Measurements from ENCODE around the gene RAD51B.

The RAD51B gene

GRCh38 chr14:68341411-68342212 lies 522.0 kb downstream of the RAD51B start:
- Histone ChIP-seq H3K9me3 (replicated peaks in 1 of 11) (peaks cover 4 to 41% (median 28%) of the 10 kb centered on the region in 11 experiments; a peak in 20 of 22 replicates), H4K20me1 (no peaks in the 10 kb centered on the region), H3K4me2 (peak overlapping the region; percentile 15 to 78 (median 41)), H3K9ac (peak overlapping the region in 1 of 11 experiments; percentile 22; a peak in 1 of 22 replicates), H3K27me3 (no peaks in the 10 kb centered on the region), H3K36me3 (peaks cover 0 to 9% (median 0%) of the 10 kb centered on the region in 11 experiments; a peak in 3 of 22 replicates), H3K4me1 (peaks cover 41 to 76% (median 58%) of the 10 kb centered on the region in 10 experiments), H3K27ac (peak overlapping the region in 9 of 11 experiments; percentile 5 to 72 (median 53); a peak in 11 of 22 replicates), H3K4me3 (no peak overlapping the region)
- no peak for TF ChIP-seq Cebpa-rat (IDR thresholded peaks at IDR 0.05)

GRCh38 chr14:68342216-68342763 lies 522.7 kb downstream of the RAD51B start:
- Histone ChIP-seq H3K27ac (peak overlapping the region in 10 of 11 experiments; percentile 4 to 72 (median 40); a peak in 12 of 22 replicates), H3K9ac (peak overlapping the region in 2 of 11 experiments; percentile 20 to 22; a peak in 2 of 22 replicates), H4K20me1 (no peaks in the 10 kb centered on the region), H3K9me3 (replicated peaks in 1 of 11) (peaks cover 7 to 48% (median 35%) of the 10 kb centered on the region in 11 experiments; a peak in 20 of 22 replicates), H3K4me2 (peak overlapping the region; percentile 15 to 78 (median 41); a peak in 20 of 22 replicates), H3K4me3 (no peak overlapping the region), H3K36me3 (peaks cover 0 to 15% (median 0%) of the 10 kb centered on the region in 11 experiments; a peak in 4 of 22 replicates), H3K4me1 (peaks cover 35 to 76% (median 57%) of the 10 kb centered on the region in 10 experiments), H3K27me3 (no peaks in the 10 kb centered on the region)
- TF ChIP-seq Cebpa-rat (IDR thresholded peaks at IDR 0.05) = no peak

GRCh38 chr14:68343534-68344118 lies 524.0 kb downstream of the RAD51B start:
- Histone ChIP-seq H3K27ac (no peak overlapping the region), H3K4me3 (no peak overlapping the region), H3K9me3 (replicated peaks in 1 of 11) (peaks cover 7 to 53% (median 41%) of the 10 kb centered on the region in 11 experiments; a peak in 20 of 22 replicates), H3K4me2 (peak overlapping the region in 2 of 11 experiments; percentile 40 to 78; a peak in 4 of 22 replicates), H3K4me1 (peaks cover 25 to 72% (median 50%) of the 10 kb centered on the region in 10 experiments), H4K20me1 (no peaks in the 10 kb centered on the region), H3K36me3 (peaks cover 0 to 18% (median 0%) of the 10 kb centered on the region in 11 experiments; a peak in 4 of 22 replicates), H3K9ac (no peak overlapping the region), H3K27me3 (no peaks in the 10 kb centered on the region)
- TF ChIP-seq Cebpa-rat (IDR thresholded peaks at IDR 0.05) = no peak

GRCh38 chr14:68345738-68346137 lies 526.2 kb downstream of the RAD51B start:
- Histone ChIP-seq H3K36me3 (peaks cover 0 to 18% (median 0%) of the 10 kb centered on the region in 11 experiments; a peak in 4 of 22 replicates), H4K20me1 (no peaks in the 10 kb centered on the region), H3K27me3 (no peaks in the 10 kb centered on the region), H3K4me2 (peak overlapping the region in 6 of 11 experiments; percentile 5 to 13 (median 10); a peak in 4 of 22 replicates), H3K27ac (no peak overlapping the region), H3K4me1 (peaks cover 35 to 79% (median 58%) of the 10 kb centered on the region in 10 experiments), H3K4me3 (peak overlapping the region in 1 of 10 experiments; percentile 13; a peak in 1 of 20 replicates), H3K9ac (no peak overlapping the region), H3K9me3 (replicated peaks in 1 of 11) (peaks cover 8 to 49% (median 39%) of the 10 kb centered on the region in 11 experiments; a peak in 20 of 22 replicates)
- TF ChIP-seq Cebpa-rat (IDR thresholded peaks at IDR 0.05) = no peak

- Histone ChIP-seq H3K36me3 (peaks cover 0 to 18% (median 0%) of the 10 kb centered on the region in 11 experiments; a peak in 4 of 22 replicates), H3K4me1 (peaks cover 29 to 80% (median 59%) of the 10 kb centered on the region in 10 experiments), H3K4me3 (no peak overlapping the region), H3K9me3 (replicated peaks in 1 of 11) (peaks cover 13 to 59% (median 46%) of the 10 kb centered on the region in 11 experiments; a peak in 21 of 22 replicates), H3K9ac (no peak overlapping the region), H3K27me3 (no peaks in the 10 kb centered on the region), H3K4me2 (peak overlapping the region in 6 of 11 experiments; percentile 5 to 75 (median 24); a peak in 5 of 22 replicates), H3K27ac (peak overlapping the region in 4 of 11 experiments; percentile 3 to 32 (median 16); a peak in 6 of 22 replicates), H4K20me1 (no peaks in the 10 kb centered on the region)
- no peak for TF ChIP-seq Cebpa-rat (IDR thresholded peaks at IDR 0.05)
Measured at GRCh38 chr14:68346556-68347343, 527.2 kb downstream of the RAD51B start.

GRCh38 chr14:68349900-68350629 lies 530.5 kb downstream of the RAD51B start:
- Histone ChIP-seq H3K4me3 (peak overlapping the region in 3 of 10 experiments; percentile 7 to 12 (median 7); a peak in 1 of 20 replicates), H4K20me1 (no peaks in the 10 kb centered on the region), H3K4me2 (peak overlapping the region; percentile 70 to 89 (median 77)), H3K9ac (peak overlapping the region in 9 of 11 experiments; percentile 1 to 68 (median 43); a peak in 13 of 22 replicates), H3K9me3 (replicated peaks in 1 of 11) (peaks cover 22 to 52% (median 46%) of the 10 kb centered on the region in 11 experiments; a peak in 21 of 22 replicates), H3K27me3 (no peaks in the 10 kb centered on the region), H3K36me3 (peaks cover 0 to 17% (median 0%) of the 10 kb centered on the region in 11 experiments; a peak in 4 of 22 replicates), H3K27ac (peak overlapping the region in 10 of 11 experiments; percentile 29 to 75 (median 72); a peak in 19 of 22 replicates), H3K4me1 (peaks cover 28 to 64% (median 39%) of the 10 kb centered on the region in 10 experiments)
- TF ChIP-seq Cebpa-rat (IDR thresholded peaks at IDR 0.05) = 0 out of 22 replicates have a peak, but pooled peaks of 1 of the 11 experiments have one; percentile 47

- no peak overlapping the region for H3K9ac ChIP-seq
- no peaks in the 10 kb centered on the region for H3K36me3 ChIP-seq
- H3K4me2 ChIP-seq = no peak overlapping the region
- H3K9me3 ChIP-seq (replicated peaks in 1 of 11) = peaks cover 15 to 47% (median 39%) of the 10 kb centered on the region in 11 experiments; a peak in 20 of 22 replicates
- H3K4me1 ChIP-seq = peaks cover 26 to 40% (median 30%) of the 10 kb centered on the region in 10 experiments
- H3K4me3 ChIP-seq = no peak overlapping the region
- no peak for TF ChIP-seq Cebpa-rat (IDR thresholded peaks at IDR 0.05)
- no peaks in the 10 kb centered on the region for H3K27me3 ChIP-seq
- no peak overlapping the region for H3K27ac ChIP-seq
- no peaks in the 10 kb centered on the region for H4K20me1 ChIP-seq
Measured at GRCh38 chr14:68355415-68355814, 535.8 kb downstream of the RAD51B start.
